Natural killer cell (primary cell): Measurements from ENCODE around the gene OS9. TPM values are rescaled to one million over a fixed set of nuclear protein-coding genes. Genes with fewer than 3 reads are reported as not detected.
A peak's percentile ranks its signal among the peaks of the same experiment; 100 is the strongest.

Experiments used
- ATAC-seq, 3 donors: fragments of 150-1000 bp in 2 of 3; fragments of 200-7000 bp in 1 of 3; cut with Tn5 transposase; 1 replicate in 1 of 3; 2 replicates in 2 of 3; pipeline ENCODE4 v1.10.0; 2021; ENCODE audit warnings: mild to moderate bottlenecking in 2 of 3, moderate library complexity in 2 of 3
- DNase-seq, 2 donors: peaks; one replicate each; pipeline versions ENCODE4 v3.0.0 to v3.0.0-alpha.2; 2013 to 2021; ENCODE audit warnings: mixed read lengths in 1 of 2
- H3K27ac ChIP-seq: one replicate; pipeline ENCODE4 v1.5.1; 2013; ENCODE audit warnings: mild to moderate bottlenecking, low read length
- H3K27me3 ChIP-seq: one replicate; pipeline ENCODE4 v1.6.1; 2013; ENCODE audit warnings: low read length; ENCODE audit not compliant: control insufficient read depth, insufficient read depth
- H3K36me3 ChIP-seq: one replicate; pipeline ENCODE4 v1.6.1; 2013; ENCODE audit warnings: low read length; ENCODE audit not compliant: control insufficient read depth, insufficient read depth
- H3K4me1 ChIP-seq: one replicate; pipeline ENCODE4 v1.6.1; 2013; ENCODE audit warnings: low read length; ENCODE audit not compliant: control insufficient read depth, insufficient read depth
- H3K4me3 ChIP-seq: one replicate; pipeline ENCODE4 v1.5.1; 2013; ENCODE audit warnings: low read length
- H3K9me3 ChIP-seq: one replicate; pipeline ENCODE4 v1.6.1; 2013; ENCODE audit warnings: low read length; ENCODE audit not compliant: control insufficient read depth, insufficient read depth
- H3K27ac Mint-ChIP-seq, 2 donors: one replicate each; pipeline ENCODE4 v1.8.0; 2022; ENCODE audit warnings: mild to moderate bottlenecking in 2 of 2, mixed read lengths in 2 of 2, moderate library complexity in 1 of 2
- H3K27me3 Mint-ChIP-seq, 2 donors: one replicate each; pipeline ENCODE4 v1.8.0; 2022; ENCODE audit warnings: low read depth in 2 of 2, mixed read lengths in 2 of 2
- H3K36me3 Mint-ChIP-seq: one replicate; pipeline ENCODE4 v1.8.0; 2022; ENCODE audit warnings: mixed read lengths
- H3K4me1 Mint-ChIP-seq, 2 donors: one replicate each; pipeline ENCODE4 v1.8.0; 2022; ENCODE audit warnings: mixed read lengths in 2 of 2
- H3K4me3 Mint-ChIP-seq: one replicate; pipeline ENCODE4 v1.8.0; 2022; ENCODE audit warnings: mild to moderate bottlenecking, moderate library complexity, mixed read lengths
- H3K9me3 Mint-ChIP-seq, 2 donors: one replicate each; pipeline ENCODE4 v1.8.0; 2022; ENCODE audit warnings: mixed read lengths in 2 of 2
- CTCF ChIP-seq: fragments of 200-600 bp; IDR thresholded peaks from one replicate; pipeline ENCODE4 v1.8.0; 2022; ENCODE audit warnings: antibody characterized with exemption
- WGBS: methylation state at CpG from one replicate; pipeline ENCODE4 v1.1.7; 2013; ENCODE audit warnings: missing lambda C conversion rate; ENCODE audit not compliant: insufficient coverage; 5-methylcytosine and 5-hydroxymethylcytosine counted together
- intact Hi-C: fragments of 100-400 bp; cut with micrococcal nuclease; formaldehyde crosslinking; loops from one replicate; pipeline ENCODE4 v1.14.2; 2022
- total RNA-seq, 4 donors: library from RNA; stranded (reverse); fragments of 120-200 nt in 1 of 4; gene quantifications; one replicate each; pipeline versions ENCODE4 v1.2.3 to v1.2.4, GENCODE V29; 2013 to 2022

The OS9 gene
- total RNA-seq, 3 donors from 2014 or later (not counting 1 experiment from before 2014, with no cell fraction given), result 185 to 221 (median 198) TPM

GRCh38 chr12:57756406-57757341 is 62.7 kb downstream of the OS9 start:
- Histone ChIP-seq H3K4me1 (peaks cover 35% of the 10 kb centered on the region), H3K27me3 (no peaks in the 10 kb centered on the region), H3K36me3 (peaks cover 12% of the 10 kb centered on the region), H3K4me3 (peak overlapping the region; percentile 50), H3K9me3 (no peaks in the 10 kb centered on the region), H3K27ac (peak overlapping the region; percentile 28)
- WGBS, result 40% methylated on average over 17 of the region's 22 CpGs
- Mint-ChIP-seq H3K36me3 (no peaks in the 10 kb centered on the region), H3K4me1 (peaks cover 43 to 54% of the 10 kb centered on the region in 2 donors), H3K27me3 (no peaks in the 10 kb centered on the region), H3K4me3 (peak overlapping the region; percentile 91), H3K27ac (peak overlapping the region; percentile 67 to 85), H3K9me3 (no peaks in the 10 kb centered on the region)
- DNase-seq (peak; percentile 55 to 87), ATAC-seq (peak in 2 of 3 donors; percentile 11 to 16)
- intact Hi-C loops, result loop anchor here (1.0 to 2.0 kb wide), 2 partner anchors 26 to 148 kb away; partner anchors contain the start of gene TSFM
- TF ChIP-seq CTCF, result peak; percentile 77

GRCh38 chr12:57757771-57758170 is 63.8 kb downstream of the OS9 start:
- intact Hi-C loops, result loop anchor here (2.0 kb wide), 1 partner anchor 147 kb away; no protein-coding TSS in a partner anchor
- H3K36me3 ChIP-seq, result peaks cover 12% of the 10 kb centered on the region
- no peak for ATAC-seq
- TF ChIP-seq CTCF, result no peak
- peak overlapping the region; percentile 35 for H3K4me3 Mint-ChIP-seq
- 97% methylated on average over 3 of the region's 4 CpGs for WGBS
- H3K9me3 ChIP-seq, result no peaks in the 10 kb centered on the region
- no peaks in the 10 kb centered on the region for H3K27me3 ChIP-seq
- peaks cover 27% of the 10 kb centered on the region for H3K4me1 ChIP-seq
- H3K9me3 Mint-ChIP-seq, result no peaks in the 10 kb centered on the region
- no peak overlapping the region for H3K4me3 ChIP-seq
- no peaks in the 10 kb centered on the region for H3K36me3 Mint-ChIP-seq
- DNase-seq, result no peak
- no peak overlapping the region for H3K27ac ChIP-seq
- H3K4me1 Mint-ChIP-seq, result peaks cover 35 to 46% of the 10 kb centered on the region in 2 donors
- no peak overlapping the region for H3K27ac Mint-ChIP-seq
- H3K27me3 Mint-ChIP-seq, result peaks cover 0 to 4% of the 10 kb centered on the region in 2 donors

- Histone ChIP-seq H3K9me3 (no peaks in the 10 kb centered on the region), H3K4me1 (peaks cover 25% of the 10 kb centered on the region), H3K27ac (no peak overlapping the region), H3K4me3 (no peak overlapping the region), H3K27me3 (peaks cover 5% of the 10 kb centered on the region), H3K36me3 (peaks cover 12% of the 10 kb centered on the region)
- peaks cover 8 to 14% of the 10 kb centered on the region in 2 donors for H3K27me3 Mint-ChIP-seq
- no peak overlapping the region for H3K4me3 Mint-ChIP-seq
- no peak overlapping the region for H3K27ac Mint-ChIP-seq
- intact Hi-C loops, result no loop called here
- peaks cover 27 to 37% of the 10 kb centered on the region in 2 donors for H3K4me1 Mint-ChIP-seq
- 97% methylated on average over 23 of the region's 25 CpGs for WGBS
- no peak for ATAC-seq
- H3K36me3 Mint-ChIP-seq, result no peaks in the 10 kb centered on the region
- no peaks in the 10 kb centered on the region for H3K9me3 Mint-ChIP-seq
- no peak for TF ChIP-seq CTCF
- no peak for DNase-seq
Observed at GRCh38 chr12:57758552-57759359, 64.8 kb downstream of the OS9 start.
